Spleen (tissue), 7 donors: ENCODE results near the gene PDCD1LG2.

Experiments used
- CTCF ChIP-seq, 11 experiments: fragments of 200-600 bp in 7 of 11; fragments of 450-650 bp in 4 of 11; sonication (generic) in 4 of 11; IDR thresholded peaks in 8 of 11; conservative IDR thresholded peaks in 3 of 11; 1 replicate in 7 of 11; 2 replicates in 4 of 11; pipeline versions ENCODE4 v1.4.0 to v1.8.0; 2016 to 2021; ENCODE audit warnings: antibody characterized with exemption in 11 of 11, inconsistent platforms in 4 of 11, mild to moderate bottlenecking in 1 of 11
- POLR2A ChIP-seq, 3 donors: fragments of 450-650 bp; IDR thresholded peaks; one replicate each; pipeline ENCODE4 v1.5.1; 2017; ENCODE audit warnings: antibody characterized with exemption in 3 of 3, mild to moderate bottlenecking in 1 of 3
- POLR2AphosphoS5 ChIP-seq, 3 donors: sonication (generic); formaldehyde crosslinking; IDR thresholded peaks; one replicate each; pipeline ENCODE4 v1.5.1; 2017; ENCODE audit warnings: antibody characterized with exemption in 3 of 3
- donor health status: DM: no; HTN: no; CAD: no; lungs with moderate emphysema.
- donor health status: DM: no; HTN: no; CAD: no.
- donor health status: DM: no; HTN: no; CAD: no.

GRCh38 chr9:5580650-5581049 is 70.3 kb downstream of the PDCD1LG2 start:
- TF ChIP-seq CTCF (IDR thresholded peaks at IDR 0.05 in 8 of 11, conservative IDR thresholded peaks at IDR 0.05 in 3 of 11) (no peak), POLR2AphosphoS5 (IDR thresholded peaks at IDR 0.05) (no peak), POLR2A (IDR thresholded peaks at IDR 0.05) (no peak)
